Thyroid gland (tissue), 4 donors: ENCODE data around the gene C8A. TPM values are rescaled to one million over a fixed set of nuclear protein-coding genes. Genes with fewer than 3 reads are reported as not detected.

Source experiments
- DNase-seq, 2 donors: peaks; one replicate each; pipeline ENCODE4 v3.0.0-alpha.2; 2019
- H3K27ac ChIP-seq, 3 donors: fragments of 200-600 bp; sonication (generic); 1 replicate in 2 of 3; 2 replicates in 1 of 3; pipeline ENCODE4 v1.5.1; 2016 to 2019; ENCODE audit warnings: mild to moderate bottlenecking in 1 of 3, moderate library complexity in 1 of 3
- H3K27me3 ChIP-seq: fragments of 200-600 bp; sonication (generic); one replicate; pipeline ENCODE4 v1.5.1; 2019
- H3K36me3 ChIP-seq, 2 donors: fragments of 200-600 bp; sonication (generic); one replicate each; pipeline ENCODE4 v1.5.1; 2016 to 2019
- H3K4me1 ChIP-seq, 2 donors: fragments of 200-600 bp; sonication (generic); one replicate each; pipeline ENCODE4 v1.5.1; 2017 to 2019
- H3K4me3 ChIP-seq, 3 donors: fragments of 200-600 bp; sonication (generic); replicated peaks in 1 of 3; 1 replicate in 2 of 3; 2 replicates in 1 of 3; pipeline ENCODE4 v1.5.1; 2016; ENCODE audit warnings: mild to moderate bottlenecking in 1 of 3
- H3K9me3 ChIP-seq: fragments of 200-600 bp; sonication (generic); one replicate; pipeline ENCODE4 v1.5.1; 2017
- POLR2A ChIP-seq, 2 donors: fragments of 450-650 bp; IDR thresholded peaks; one replicate each; pipeline ENCODE4 v1.6.1; 2017; ENCODE audit warnings: antibody characterized with exemption in 2 of 2, mild to moderate bottlenecking in 2 of 2, moderate library complexity in 1 of 2
- WGBS, 2 donors: methylation state at CpG; one replicate each; pipeline ENCODE4 v1.1.5; 2017; 5-methylcytosine and 5-hydroxymethylcytosine counted together
- intact Hi-C: fragments of 100-400 bp; cut with DNase I; formaldehyde crosslinking; loops from one replicate; pipeline ENCODE4 v1.15.1; 2023
- total RNA-seq, 4 donors: library from RNA; depleted of rRNA; stranded (reverse); fragments of >200 nt; gene quantifications; one replicate each; pipeline ENCODE4 v1.2.3, GENCODE V29; 2016
- TF ChIP-seq, protein P1 (sequence below), 6 experiments: fragments of 200-600 bp in 3 of 6; fragments of 450-650 bp in 3 of 6; sonication (generic) in 3 of 6; IDR thresholded peaks; one replicate each; pipeline ENCODE4 v1.5.1; 2016 to 2019; ENCODE audit warnings: antibody characterized with exemption in 6 of 6, mild to moderate bottlenecking in 2 of 6, inconsistent platforms in 1 of 6, moderate library complexity in 1 of 6

C8A gene
- total RNA-seq, 4 donors from 2014 or later, result not detected

- no peak for TF ChIP-seq POLR2A (IDR thresholded peaks at IDR 0.05)
- TF ChIP-seq, protein P1, sequence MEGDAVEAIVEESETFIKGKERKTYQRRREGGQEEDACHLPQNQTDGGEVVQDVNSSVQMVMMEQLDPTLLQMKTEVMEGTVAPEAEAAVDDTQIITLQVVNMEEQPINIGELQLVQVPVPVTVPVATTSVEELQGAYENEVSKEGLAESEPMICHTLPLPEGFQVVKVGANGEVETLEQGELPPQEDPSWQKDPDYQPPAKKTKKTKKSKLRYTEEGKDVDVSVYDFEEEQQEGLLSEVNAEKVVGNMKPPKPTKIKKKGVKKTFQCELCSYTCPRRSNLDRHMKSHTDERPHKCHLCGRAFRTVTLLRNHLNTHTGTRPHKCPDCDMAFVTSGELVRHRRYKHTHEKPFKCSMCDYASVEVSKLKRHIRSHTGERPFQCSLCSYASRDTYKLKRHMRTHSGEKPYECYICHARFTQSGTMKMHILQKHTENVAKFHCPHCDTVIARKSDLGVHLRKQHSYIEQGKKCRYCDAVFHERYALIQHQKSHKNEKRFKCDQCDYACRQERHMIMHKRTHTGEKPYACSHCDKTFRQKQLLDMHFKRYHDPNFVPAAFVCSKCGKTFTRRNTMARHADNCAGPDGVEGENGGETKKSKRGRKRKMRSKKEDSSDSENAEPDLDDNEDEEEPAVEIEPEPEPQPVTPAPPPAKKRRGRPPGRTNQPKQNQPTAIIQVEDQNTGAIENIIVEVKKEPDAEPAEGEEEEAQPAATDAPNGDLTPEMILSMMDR (IDR thresholded peaks at IDR 0.05), result no peak
- intact Hi-C loops, result loop anchor here (10.0 kb wide), 1 partner anchor 1543 kb away; no protein-coding TSS in a partner anchor
Measured at GRCh38 chr1:56827711-56828110, 26.9 kb upstream of the C8A start.

DNA sequence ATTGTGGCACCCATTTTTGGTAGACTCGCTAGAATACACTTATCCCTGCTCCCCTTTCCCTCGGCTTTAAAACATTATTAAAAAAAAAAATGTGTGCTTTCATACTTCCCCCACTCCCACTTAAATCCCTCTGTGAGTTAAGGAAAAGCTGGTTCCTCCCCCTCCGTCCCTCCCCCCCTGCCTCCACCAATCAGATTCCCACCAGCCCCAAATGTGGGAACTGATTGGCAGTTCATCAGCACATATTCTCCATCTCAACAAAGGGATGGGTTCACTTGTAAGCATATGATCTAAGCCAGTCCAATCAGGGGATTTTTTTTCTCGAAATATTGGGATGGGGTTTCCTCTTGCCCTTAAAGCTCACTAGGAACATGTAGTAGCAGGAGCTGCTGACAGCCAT is 24.5 kb upstream of the C8A start:
- 82 to 84% methylated on average over 4 of the region's 4 CpGs for WGBS, 2 donors
- no peaks in the 10 kb centered on the region for H3K36me3 ChIP-seq
- no peak overlapping the region for H3K4me3 ChIP-seq
- no peaks in the 10 kb centered on the region for H3K9me3 ChIP-seq
- no peaks in the 10 kb centered on the region for H3K4me1 ChIP-seq
- intact Hi-C loops, result loop anchor here (5.0 kb wide), 1 partner anchor 137 kb away; the partner anchor contains the start of gene C8B
- TF ChIP-seq, protein P1 (IDR thresholded peaks at IDR 0.05), result no peak
- no peak for TF ChIP-seq POLR2A (IDR thresholded peaks at IDR 0.05)
- no peak overlapping the region for H3K27ac ChIP-seq
- no peaks in the 10 kb centered on the region for H3K27me3 ChIP-seq
- no peak for DNase-seq

More at GRCh38 chr1:56827711-56828110, 26.9 kb upstream of the C8A start:
- Histone ChIP-seq H3K36me3 (no peaks in the 10 kb centered on the region), H3K4me1 (no peaks in the 10 kb centered on the region), H3K27me3 (no peaks in the 10 kb centered on the region), H3K9me3 (no peaks in the 10 kb centered on the region), H3K4me3 (no peak overlapping the region), H3K27ac (no peak overlapping the region)
- DNase-seq, result no peak

- H3K36me3 ChIP-seq, result no peaks in the 10 kb centered on the region
- no peaks in the 10 kb centered on the region for H3K9me3 ChIP-seq
- WGBS, 2 donors, result 18 to 22% methylated on average over 8 of the region's 8 CpGs
- H3K27me3 ChIP-seq, result no peaks in the 10 kb centered on the region
- H3K4me1 ChIP-seq, result peaks cover 0 to 2% of the 10 kb centered on the region in 2 donors
- no peak overlapping the region for H3K4me3 ChIP-seq
- intact Hi-C loops, result loop anchor here (5.0 kb wide), 1 partner anchor 135 kb away; the partner anchor contains the start of gene C8B
- peak; percentile 51 to 75 for DNase-seq
- TF ChIP-seq, protein P1 (IDR thresholded peaks at IDR 0.05), result peak; percentile 87 to 94 (median 91)
- no peak for TF ChIP-seq POLR2A (IDR thresholded peaks at IDR 0.05)
- H3K27ac ChIP-seq, result no peak overlapping the region
Measured at GRCh38 chr1:56831871-56832693, 22.5 kb upstream of the C8A start.

GRCh38 chr1:56833088-56833487 is 21.5 kb upstream of the C8A start:
- no peaks in the 10 kb centered on the region for H3K9me3 ChIP-seq
- WGBS, 2 donors, result 93 to 95% methylated on average over 4 of the region's 4 CpGs

More at GRCh38 chr1:56833088-56833487, 21.5 kb upstream of the C8A start:
- Histone ChIP-seq H3K27ac (no peak overlapping the region), H3K4me3 (no peak overlapping the region), H3K36me3 (no peaks in the 10 kb centered on the region), H3K27me3 (no peaks in the 10 kb centered on the region), H3K4me1 (peaks cover 0 to 5% of the 10 kb centered on the region in 2 donors)
- intact Hi-C loops, result loop anchor here (5.0 kb wide), 1 partner anchor 134 kb away; the partner anchor contains the start of gene C8B
- no peak for DNase-seq
- TF ChIP-seq POLR2A (IDR thresholded peaks at IDR 0.05), result no peak
- TF ChIP-seq, protein P1 (IDR thresholded peaks at IDR 0.05), result no peak
